Natural killer cell (primary cell): ENCODE data around the gene KRTAP2-2. TPM values are rescaled to one million over a fixed set of nuclear protein-coding genes. Genes with fewer than 3 reads are reported as not detected.
"Not testable (repeated sequence)": the region's sequence is repeated elsewhere in the genome, so short reads cannot be mapped to it uniquely, and the experiment has no call there.

Experiments used
- ATAC-seq, 3 donors: fragments of 150-1000 bp in 2 of 3; fragments of 200-7000 bp in 1 of 3; cut with Tn5 transposase; 1 replicate in 1 of 3; 2 replicates in 2 of 3; pipeline ENCODE4 v1.10.0; 2021; ENCODE audit warnings: mild to moderate bottlenecking in 2 of 3, moderate library complexity in 2 of 3
- DNase-seq, 2 donors: peaks; one replicate each; pipeline versions ENCODE4 v3.0.0 to v3.0.0-alpha.2; 2013 to 2021; ENCODE audit warnings: mixed read lengths in 1 of 2
- H3K27ac ChIP-seq: one replicate; pipeline ENCODE4 v1.5.1; 2013; ENCODE audit warnings: mild to moderate bottlenecking, low read length
- H3K27me3 ChIP-seq: one replicate; pipeline ENCODE4 v1.6.1; 2013; ENCODE audit warnings: low read length; ENCODE audit not compliant: control insufficient read depth, insufficient read depth
- H3K36me3 ChIP-seq: one replicate; pipeline ENCODE4 v1.6.1; 2013; ENCODE audit warnings: low read length; ENCODE audit not compliant: control insufficient read depth, insufficient read depth
- H3K4me1 ChIP-seq: one replicate; pipeline ENCODE4 v1.6.1; 2013; ENCODE audit warnings: low read length; ENCODE audit not compliant: control insufficient read depth, insufficient read depth
- H3K4me3 ChIP-seq: one replicate; pipeline ENCODE4 v1.5.1; 2013; ENCODE audit warnings: low read length
- H3K9me3 ChIP-seq: one replicate; pipeline ENCODE4 v1.6.1; 2013; ENCODE audit warnings: low read length; ENCODE audit not compliant: control insufficient read depth, insufficient read depth
- H3K27ac Mint-ChIP-seq, 2 donors: one replicate each; pipeline ENCODE4 v1.8.0; 2022; ENCODE audit warnings: mild to moderate bottlenecking in 2 of 2, mixed read lengths in 2 of 2, moderate library complexity in 1 of 2
- H3K27me3 Mint-ChIP-seq, 2 donors: one replicate each; pipeline ENCODE4 v1.8.0; 2022; ENCODE audit warnings: low read depth in 2 of 2, mixed read lengths in 2 of 2
- H3K36me3 Mint-ChIP-seq: one replicate; pipeline ENCODE4 v1.8.0; 2022; ENCODE audit warnings: mixed read lengths
- H3K4me1 Mint-ChIP-seq, 2 donors: one replicate each; pipeline ENCODE4 v1.8.0; 2022; ENCODE audit warnings: mixed read lengths in 2 of 2
- H3K4me3 Mint-ChIP-seq: one replicate; pipeline ENCODE4 v1.8.0; 2022; ENCODE audit warnings: mild to moderate bottlenecking, moderate library complexity, mixed read lengths
- H3K9me3 Mint-ChIP-seq, 2 donors: one replicate each; pipeline ENCODE4 v1.8.0; 2022; ENCODE audit warnings: mixed read lengths in 2 of 2
- CTCF ChIP-seq: fragments of 200-600 bp; IDR thresholded peaks from one replicate; pipeline ENCODE4 v1.8.0; 2022; ENCODE audit warnings: antibody characterized with exemption
- WGBS: methylation state at CpG from one replicate; pipeline ENCODE4 v1.1.7; 2013; ENCODE audit warnings: missing lambda C conversion rate; ENCODE audit not compliant: insufficient coverage; 5-methylcytosine and 5-hydroxymethylcytosine counted together
- intact Hi-C: fragments of 100-400 bp; cut with micrococcal nuclease; formaldehyde crosslinking; loops from one replicate; pipeline ENCODE4 v1.14.2; 2022
- total RNA-seq, 4 donors: library from RNA; stranded (reverse); fragments of 120-200 nt in 1 of 4; gene quantifications; one replicate each; pipeline versions ENCODE4 v1.2.3 to v1.2.4, GENCODE V29; 2013 to 2022

The KRTAP2-2 gene
- total RNA-seq, 3 donors from 2014 or later (not counting 1 experiment from before 2014, with no cell fraction given): not detected

GRCh38 chr17:41098481-41098880 is 43.5 kb upstream of the KRTAP2-2 start:
- Histone ChIP-seq H3K4me1 (no peaks in the 10 kb centered on the region), H3K27me3 (no peaks in the 10 kb centered on the region), H3K9me3 (no peaks in the 10 kb centered on the region), H3K27ac (no peak overlapping the region), H3K4me3 (no peak overlapping the region), H3K36me3 (no peaks in the 10 kb centered on the region)
- 88% methylated on average over 6 of the region's 6 CpGs for WGBS
- Mint-ChIP-seq H3K4me3 (no peak overlapping the region), H3K9me3 (no peaks in the 10 kb centered on the region), H3K27me3 (peaks cover 19 to 42% of the 10 kb centered on the region in 2 donors), H3K36me3 (no peaks in the 10 kb centered on the region), H3K4me1 (no peaks in the 10 kb centered on the region), H3K27ac (no peak overlapping the region)
- no peak for DNase-seq
- intact Hi-C loops: loop anchor here (1.0 kb wide), 1 partner anchor 22 kb away; no protein-coding TSS in a partner anchor
- ATAC-seq: no peak
- no peak for TF ChIP-seq CTCF

DNA sequence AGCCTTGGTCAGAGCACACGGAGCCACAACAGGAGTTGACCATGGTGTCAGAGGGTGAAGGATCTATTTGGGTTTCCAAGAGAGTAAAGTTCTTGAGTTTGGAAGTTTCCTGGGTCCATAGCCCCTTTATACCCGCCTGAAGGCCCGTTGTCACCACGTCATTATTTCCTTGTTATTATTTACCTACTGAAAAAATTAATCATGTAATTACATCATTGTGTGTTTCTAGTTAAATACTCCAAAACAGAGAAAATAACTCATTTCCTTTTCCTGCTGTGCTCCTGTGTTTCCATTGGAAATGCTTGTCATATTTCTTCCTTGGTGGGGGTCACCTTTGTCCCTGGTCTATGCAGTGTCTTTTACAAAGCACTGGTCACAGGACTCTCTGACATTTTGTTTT is 43.0 kb upstream of the KRTAP2-2 start, which contains the start of gene KRTAP4-8:
Gene KRTAP4-8 (minus strand): TSS at position 101 of the 400 bp plus-strand sequence. CDS start 58 bp downstream, at position 43.
- Mint-ChIP-seq H3K27ac (no peak within 1 kb of the TSS), H3K4me1 (no peaks in the 10 kb centered on the region), H3K4me3 (no peak within 1 kb of the TSS), H3K27me3 (peaks cover 19 to 37% of the 10 kb centered on the region in 2 donors), H3K36me3 (no peaks in the 10 kb centered on the region), H3K9me3 (no peaks in the 10 kb centered on the region)
- ATAC-seq (no peak), DNase-seq (no peak)
- no peaks in the 10 kb centered on the region for H3K36me3 ChIP-seq
- H3K9me3 ChIP-seq: no peaks in the 10 kb centered on the region
- intact Hi-C loops: loop anchor here (1.0 kb wide), 1 partner anchor 22 kb away; no protein-coding TSS in a partner anchor
- H3K27me3 ChIP-seq: no peaks in the 10 kb centered on the region
- H3K27ac ChIP-seq: no peak within 1 kb of the TSS
- no peak within 1 kb of the TSS for H3K4me3 ChIP-seq
- TF ChIP-seq CTCF: no peak
- WGBS: 81% methylated on average over 1 of the region's 4 CpGs
- no peaks in the 10 kb centered on the region for H3K4me1 ChIP-seq

- Mint-ChIP-seq H3K4me1 (no peaks in the 10 kb centered on the region), H3K27ac (no peak overlapping the region), H3K4me3 (no peak overlapping the region), H3K9me3 (no peaks in the 10 kb centered on the region), H3K36me3 (no peaks in the 10 kb centered on the region), H3K27me3 (peaks cover 19 to 36% of the 10 kb centered on the region in 2 donors)
- intact Hi-C loops: no loop called here
- H3K4me1 ChIP-seq: no peaks in the 10 kb centered on the region
- H3K4me3 ChIP-seq: no peak overlapping the region
- TF ChIP-seq CTCF: no peak
- 86% methylated on average over 7 of the region's 7 CpGs for WGBS
- H3K36me3 ChIP-seq: no peaks in the 10 kb centered on the region
- ATAC-seq: no peak
- no peak overlapping the region for H3K27ac ChIP-seq
- no peak for DNase-seq
- H3K9me3 ChIP-seq: no peaks in the 10 kb centered on the region
- no peaks in the 10 kb centered on the region for H3K27me3 ChIP-seq
These were observed 41.0 kb upstream of the KRTAP2-2 start for GRCh38 chr17:41096055-41096454.

GRCh38 chr17:41088760-41089352 is 33.8 kb upstream of the KRTAP2-2 start:
- H3K4me1 Mint-ChIP-seq, H3K27ac Mint-ChIP-seq, H3K27ac ChIP-seq, H3K27me3 ChIP-seq, H3K4me3 ChIP-seq, H3K4me1 ChIP-seq, H3K36me3 ChIP-seq, H3K4me3 Mint-ChIP-seq, ATAC-seq, H3K9me3 ChIP-seq, H3K36me3 Mint-ChIP-seq, H3K9me3 Mint-ChIP-seq, intact Hi-C loops, DNase-seq: not testable (repeated sequence)
- H3K27me3 Mint-ChIP-seq: peaks cover 9 to 13% of the 10 kb centered on the region in 2 donors
- WGBS: 26% methylated on average over 1 of the region's 4 CpGs

DNA sequence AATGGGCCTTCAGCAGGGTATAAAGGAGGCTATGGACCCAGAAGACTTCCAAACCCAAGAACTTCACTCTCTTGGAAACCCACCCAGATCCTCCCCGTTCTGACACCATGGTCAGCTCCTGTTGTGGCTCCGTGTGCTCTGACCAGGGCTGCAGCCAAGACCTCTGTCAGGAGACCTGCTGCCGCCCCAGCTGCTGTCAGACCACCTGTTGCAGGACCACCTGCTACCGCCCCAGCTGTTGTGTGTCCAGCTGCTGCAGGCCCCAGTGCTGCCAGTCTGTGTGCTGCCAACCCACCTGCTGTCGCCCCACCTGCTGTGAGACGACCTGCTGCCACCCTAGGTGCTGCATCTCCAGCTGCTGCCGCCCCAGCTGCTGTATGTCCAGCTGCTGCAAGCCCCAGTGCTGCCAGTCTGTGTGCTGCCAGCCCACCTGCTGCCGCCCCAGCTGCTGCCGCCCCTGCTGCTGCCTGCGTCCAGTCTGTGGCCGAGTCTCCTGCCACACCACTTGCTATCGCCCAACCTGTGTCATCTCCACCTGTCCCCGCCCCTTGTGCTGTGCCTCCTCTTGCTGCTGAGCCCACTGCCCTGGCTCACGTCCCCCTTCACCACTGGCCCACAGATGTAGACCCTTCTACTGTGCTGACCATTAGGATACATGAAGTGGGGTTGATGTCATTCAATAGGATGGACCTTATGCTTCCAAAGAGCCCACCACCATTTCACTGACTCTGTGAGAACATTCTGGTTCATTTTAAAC is 29.2 kb upstream of the KRTAP2-2 start, which contains the start of gene KRTAP4-7:
Gene KRTAP4-7 (plus strand): TSS at position 51 of the 757 bp plus-strand sequence. CDS start 57 bp downstream, at position 108.
- H3K27ac ChIP-seq, intact Hi-C loops, H3K27me3 ChIP-seq, H3K4me3 Mint-ChIP-seq, H3K9me3 Mint-ChIP-seq, H3K27ac Mint-ChIP-seq, H3K4me3 ChIP-seq, DNase-seq, H3K4me1 Mint-ChIP-seq, H3K4me1 ChIP-seq, H3K36me3 ChIP-seq, ATAC-seq, H3K36me3 Mint-ChIP-seq, H3K9me3 ChIP-seq: not testable (repeated sequence)
- H3K27me3 Mint-ChIP-seq: peaks cover 23 to 24% of the 10 kb centered on the region in 2 donors
- WGBS: 86% methylated on average over 14 of the region's 14 CpGs
